ENCODE results near the gene CDH8. TPM values are rescaled to one million over a fixed set of nuclear protein-coding genes. Genes with fewer than 3 reads are reported as not detected.
A peak's percentile ranks its signal among the peaks of the same experiment; 100 is the strongest.

The CDH8 gene
- polyA plus RNA-seq, 1 of the 3 experiments (the other 2 are of a cell fraction), result 0.05 TPM

DNA sequence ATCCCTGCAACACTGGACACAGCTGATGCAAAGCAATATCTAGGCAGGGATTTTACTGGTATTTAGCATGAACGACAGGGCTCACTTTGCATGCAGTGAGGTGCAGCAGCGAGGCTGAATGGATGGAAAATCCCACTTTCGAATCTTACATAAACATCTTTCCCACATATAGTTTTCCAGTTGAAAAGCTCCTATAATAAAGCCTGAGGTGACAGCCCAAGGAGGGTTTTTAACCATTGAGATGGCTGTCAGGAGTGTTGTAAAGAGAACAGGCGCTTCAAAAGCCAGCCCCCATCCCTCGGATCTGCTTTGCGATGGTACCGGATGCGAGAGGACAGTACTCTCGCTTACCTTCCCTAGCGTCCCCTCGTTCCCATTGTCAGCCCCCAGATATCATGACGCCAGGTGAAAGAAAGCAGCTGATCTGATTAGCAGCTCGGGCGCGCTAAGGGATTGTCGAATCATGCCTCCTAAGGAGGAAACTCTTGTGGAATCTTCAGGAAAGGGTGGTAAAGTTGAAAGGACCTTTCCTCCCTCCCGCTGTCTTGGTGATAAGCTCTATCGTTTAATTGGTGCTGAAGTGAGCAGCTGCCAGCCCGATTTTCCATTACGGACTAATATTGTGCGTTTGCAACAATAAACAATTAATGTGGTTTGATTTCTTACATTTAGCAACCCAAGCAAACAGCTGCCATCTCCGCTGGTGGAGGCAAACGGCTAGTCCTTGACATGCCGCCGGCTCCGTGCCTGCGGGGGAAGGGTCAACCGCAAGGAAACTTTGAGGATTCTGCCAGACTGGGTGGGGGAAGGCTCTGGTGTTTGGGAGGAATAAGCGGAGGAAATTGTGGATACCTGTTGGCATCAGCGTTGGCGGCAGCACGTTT is 1.8 kb downstream of the CDH8 start:
- Histone ChIP-seq H3K4me2 (peak overlapping the region; percentile 68), H3K36me3 (replicated peaks in 1 of 2; ENCODE audit: control insufficient read depth in 1 of 2, insufficient read depth in 2 of 2, low read length in 1 of 2) (no peaks in the 10 kb centered on the region), H3K27ac (ENCODE audit: low read depth in 2 of 2, low read length in 1 of 2) (no peak overlapping the region), H3K4me1 (ENCODE audit: control insufficient read depth in 1 of 2, insufficient read depth in 2 of 2, low read depth in 1 of 2, low read length in 1 of 2) (peaks cover 0 to 3% of the 10 kb centered on the region in 2 experiments; a peak in 1 of 4 replicates), H3K9me3 (no peaks in the 10 kb centered on the region), H3F3A (replicated peaks; ENCODE audit: insufficient read depth) (no peaks in the 10 kb centered on the region), H4K20me1 (ENCODE audit: insufficient read depth) (no peaks in the 10 kb centered on the region), H3K9ac (no peak overlapping the region), H3K4me3 (ENCODE audit: low read depth in 2 of 2, low read length in 1 of 2) (peak overlapping the region; percentile 31 to 43; a peak in 3 of 4 replicates), H2AFZ (ENCODE audit: low read depth) (no peak overlapping the region), H3K27me3 (ENCODE audit: insufficient read depth) (peaks cover 40% of the 10 kb centered on the region), H3K79me2 (ENCODE audit: insufficient read depth) (no peaks in the 10 kb centered on the region), H3K9me2 (no peaks in the 10 kb centered on the region)
- CTCF ChIA-PET, result interaction anchor here (1.6 kb wide), 1 partner anchor 8 kb away, joined by 5 read pairs; no protein-coding TSS in a partner anchor
- TF ChIP-seq REST (IDR thresholded peaks at IDR 0.05; ENCODE audit: low read depth, low read length), result no peak
- TF ChIP-seq FOSL2 (IDR thresholded peaks at IDR 0.05; ENCODE audit: borderline replicate concordance, low read depth), result no peak
- TF ChIP-seq GATA2 (CRISPR knock-in tag; IDR thresholded peaks at IDR 0.05), result no peak
- no peak for DNase-seq
- WGBS (ENCODE audit: low lambda C conversion rate), result 11% methylated on average over 29 of the region's 32 CpGs
- POLR2A ChIA-PET, result no interaction called here

- no peak for DNase-seq
- no peaks in the 10 kb centered on the region for H3K9me3 ChIP-seq
- CTCF ChIA-PET, result no interaction called here
- no peaks in the 10 kb centered on the region for H4K20me1 ChIP-seq (ENCODE audit: insufficient read depth)
- H3K79me2 ChIP-seq (ENCODE audit: insufficient read depth), result no peaks in the 10 kb centered on the region
- POLR2A ChIA-PET, result no interaction called here
- no peaks in the 10 kb centered on the region for H3K9me2 ChIP-seq
- peaks cover 0 to 3% of the 10 kb centered on the region in 2 experiments; a peak in 1 of 4 replicates for H3K4me1 ChIP-seq (ENCODE audit: control insufficient read depth in 1 of 2, insufficient read depth in 2 of 2, low read depth in 1 of 2, low read length in 1 of 2)
- no peaks in the 10 kb centered on the region for H3F3A ChIP-seq (replicated peaks; ENCODE audit: insufficient read depth)
- WGBS (ENCODE audit: low lambda C conversion rate), result 35% methylated on average over 1 of the region's 1 CpG
- H3K27ac ChIP-seq (ENCODE audit: low read depth in 2 of 2, low read length in 1 of 2), result no peak overlapping the region
- TF ChIP-seq REST (IDR thresholded peaks at IDR 0.05; ENCODE audit: low read depth, low read length) (no peak), IRF3 (IDR thresholded peaks at IDR 0.05; ENCODE audit: low read depth, low read length) (no peak), JUND (IDR thresholded peaks at IDR 0.05) (no peak), FOSL2 (IDR thresholded peaks at IDR 0.05; ENCODE audit: borderline replicate concordance, low read depth) (no peak), RAD21 (IDR thresholded peaks at IDR 0.05; ENCODE audit: low read length) (no peak), CHD2 (IDR thresholded peaks at IDR 0.05; ENCODE audit: low read length, partially characterized antibody) (no peak), TCF12 (IDR thresholded peaks at IDR 0.05) (no peak), MAX (IDR thresholded peaks at IDR 0.05; ENCODE audit: low read depth) (no peak), MXI1 (IDR thresholded peaks at IDR 0.05; ENCODE audit: low read depth, low read length) (no peak), GABPA (IDR thresholded peaks at IDR 0.05; ENCODE audit: low read depth) (no peak), EP300 (IDR thresholded peaks at IDR 0.05; ENCODE audit: borderline replicate concordance in 1 of 2, low read depth in 1 of 2, low read length in 1 of 2) (no peak), NRF1 (IDR thresholded peaks at IDR 0.05; ENCODE audit: low read depth, low read length) (no peak), FOXM1 (IDR thresholded peaks at IDR 0.05; ENCODE audit: low read depth) (no peak)
- no peak overlapping the region for H2AFZ ChIP-seq (ENCODE audit: low read depth)
- no peaks in the 10 kb centered on the region for H3K36me3 ChIP-seq (replicated peaks in 1 of 2; ENCODE audit: control insufficient read depth in 1 of 2, insufficient read depth in 2 of 2, low read length in 1 of 2)
- no peak overlapping the region for H3K4me2 ChIP-seq
- H3K9ac ChIP-seq, result no peak overlapping the region
- H3K27me3 ChIP-seq (ENCODE audit: insufficient read depth), result peaks cover 40% of the 10 kb centered on the region
- H3K4me3 ChIP-seq (ENCODE audit: low read depth in 2 of 2, low read length in 1 of 2), result no peak overlapping the region
These were observed 3.2 kb downstream of the CDH8 start for GRCh38 chr16:62033065-62033464.

Measured in SK-N-SH (cell line).